Adipocyte (in vitro differentiated cells): ENCODE data around the gene GMPPB.

Experiments
- DNase-seq: peaks from one replicate; pipeline ENCODE4 v3.0.0-alpha.2; 2015; ENCODE audit warnings: low read depth
- H3K27me3 ChIP-seq: replicated peaks from 2 replicates; pipeline ENCODE4 v1.7.0; 2013; ENCODE audit warnings: mild to moderate bottlenecking, low read length, moderate library complexity; ENCODE audit not compliant: control insufficient read depth, insufficient read depth
- H3K36me3 ChIP-seq: 2 replicates; pipeline ENCODE4 v1.7.0; 2013; ENCODE audit warnings: low read length, mild to moderate bottlenecking, moderate library complexity; ENCODE audit not compliant: control insufficient read depth, insufficient read depth, severe bottlenecking
- H3K4me1 ChIP-seq: 2 replicates; pipeline ENCODE4 v1.7.0; 2013; ENCODE audit warnings: mild to moderate bottlenecking, low read length, moderate library complexity; ENCODE audit not compliant: control insufficient read depth, insufficient read depth
- H3K4me3 ChIP-seq: 2 replicates; pipeline ENCODE4 v1.7.0; 2013; ENCODE audit warnings: mild to moderate bottlenecking, low read length, moderate library complexity
- H3K9ac ChIP-seq: 2 replicates; pipeline ENCODE4 v1.7.0; 2013; ENCODE audit warnings: mild to moderate bottlenecking, low read length, moderate library complexity
- H3K9me3 ChIP-seq: 2 replicates; pipeline ENCODE4 v1.7.0; 2013; ENCODE audit warnings: mild to moderate bottlenecking, low read length, moderate library complexity; ENCODE audit not compliant: control insufficient read depth

GMPPB gene

GRCh38 chr3:49711489-49711888 lies 12.3 kb downstream of the GMPPB start:
- no peaks in the 10 kb centered on the region for H3K27me3 ChIP-seq
- no peak for DNase-seq
- no peaks in the 10 kb centered on the region for H3K4me1 ChIP-seq
- peaks cover 33% of the 10 kb centered on the region for H3K36me3 ChIP-seq
- no peaks in the 10 kb centered on the region for H3K9me3 ChIP-seq
- H3K4me3 ChIP-seq = no peak overlapping the region
- no peak overlapping the region for H3K9ac ChIP-seq

GRCh38 chr3:49709852-49710251 lies 13.9 kb downstream of the GMPPB start:
- DNase-seq = no peak
- Histone ChIP-seq H3K9me3 (no peaks in the 10 kb centered on the region), H3K9ac (no peak overlapping the region), H3K4me1 (no peaks in the 10 kb centered on the region), H3K4me3 (no peak overlapping the region), H3K27me3 (no peaks in the 10 kb centered on the region), H3K36me3 (peaks cover 41% of the 10 kb centered on the region)

- Histone ChIP-seq H3K9me3 (no peaks in the 10 kb centered on the region), H3K36me3 (peaks cover 46% of the 10 kb centered on the region), H3K4me1 (no peaks in the 10 kb centered on the region), H3K4me3 (no peak overlapping the region), H3K9ac (no peak overlapping the region), H3K27me3 (no peaks in the 10 kb centered on the region)
- DNase-seq = no peak
Measured at GRCh38 chr3:49707113-49707480, 16.7 kb downstream of the GMPPB start.

GRCh38 chr3:49706456-49707112 lies 17.2 kb downstream of the GMPPB start:
- DNase-seq = no peak
- Histone ChIP-seq H3K4me1 (no peaks in the 10 kb centered on the region), H3K27me3 (no peaks in the 10 kb centered on the region), H3K9me3 (no peaks in the 10 kb centered on the region), H3K4me3 (no peak overlapping the region), H3K9ac (no peak overlapping the region), H3K36me3 (peaks cover 43% of the 10 kb centered on the region)

- Histone ChIP-seq H3K27me3 (no peaks in the 10 kb centered on the region), H3K4me3 (no peak overlapping the region)
- DNase-seq = no peak
Measured at GRCh38 chr3:49705390-49705960, 18.3 kb downstream of the GMPPB start.

GRCh38 chr3:49704629-49705028 lies 19.1 kb downstream of the GMPPB start:
- DNase-seq = no peak
- Histone ChIP-seq H3K4me3 (no peak overlapping the region), H3K27me3 (no peaks in the 10 kb centered on the region), H3K4me1 (no peaks in the 10 kb centered on the region), H3K9ac (no peak overlapping the region), H3K9me3 (no peaks in the 10 kb centered on the region), H3K36me3 (peaks cover 41% of the 10 kb centered on the region)

More at GRCh38 chr3:49705390-49705960, 18.3 kb downstream of the GMPPB start:
- Histone ChIP-seq H3K9me3 (no peaks in the 10 kb centered on the region), H3K9ac (no peak overlapping the region), H3K4me1 (no peaks in the 10 kb centered on the region), H3K36me3 (peaks cover 41% of the 10 kb centered on the region)

- H3K9ac ChIP-seq = no peak overlapping the region
- no peak for DNase-seq
- H3K9me3 ChIP-seq = no peaks in the 10 kb centered on the region
- H3K27me3 ChIP-seq = no peaks in the 10 kb centered on the region
- H3K4me1 ChIP-seq = peaks cover 5% of the 10 kb centered on the region
- H3K36me3 ChIP-seq = peaks cover 41% of the 10 kb centered on the region
- no peak overlapping the region for H3K4me3 ChIP-seq
Measured at GRCh38 chr3:49703956-49704355, 19.8 kb downstream of the GMPPB start.

- Histone ChIP-seq H3K9me3 (no peaks in the 10 kb centered on the region), H3K36me3 (peaks cover 45% of the 10 kb centered on the region), H3K9ac (no peak overlapping the region), H3K27me3 (no peaks in the 10 kb centered on the region), H3K4me3 (no peak overlapping the region), H3K4me1 (peaks cover 5% of the 10 kb centered on the region)
- peak; percentile 74 for DNase-seq
Measured at GRCh38 chr3:49703443-49703927, 20.3 kb downstream of the GMPPB start.

GRCh38 chr3:49702672-49703071 lies 21.1 kb downstream of the GMPPB start:
- DNase-seq = no peak
- Histone ChIP-seq H3K9ac (no peak overlapping the region), H3K4me1 (peaks cover 5% of the 10 kb centered on the region), H3K9me3 (no peaks in the 10 kb centered on the region), H3K36me3 (peaks cover 53% of the 10 kb centered on the region), H3K27me3 (no peaks in the 10 kb centered on the region), H3K4me3 (no peak overlapping the region)

GRCh38 chr3:49701388-49702077 lies 22.2 kb downstream of the GMPPB start:
- Histone ChIP-seq H3K4me1 (peaks cover 5% of the 10 kb centered on the region), H3K27me3 (no peaks in the 10 kb centered on the region), H3K9ac (no peak overlapping the region), H3K9me3 (no peaks in the 10 kb centered on the region), H3K36me3 (peaks cover 50% of the 10 kb centered on the region), H3K4me3 (no peak overlapping the region)
- peak; percentile 45 for DNase-seq

GRCh38 chr3:49700453-49701128 lies 23.2 kb downstream of the GMPPB start:
- no peaks in the 10 kb centered on the region for H3K9me3 ChIP-seq
- H3K36me3 ChIP-seq = peaks cover 41% of the 10 kb centered on the region
- DNase-seq = no peak
- H3K9ac ChIP-seq = no peak overlapping the region
- H3K4me1 ChIP-seq = peaks cover 5% of the 10 kb centered on the region
- no peaks in the 10 kb centered on the region for H3K27me3 ChIP-seq
- no peak overlapping the region for H3K4me3 ChIP-seq
